T-helper 1 cell (primary cell): Measurements from ENCODE around the gene PPM1L.
"Not testable (repeated sequence)": the region's sequence is repeated elsewhere in the genome, so short reads cannot be mapped to it uniquely, and the experiment has no call there.

Experiments
- DNase-seq, 5 donors: peaks; one replicate each; pipeline ENCODE4 v3.0.0-alpha.2; 2012 to 2020

The PPM1L gene

DNA sequence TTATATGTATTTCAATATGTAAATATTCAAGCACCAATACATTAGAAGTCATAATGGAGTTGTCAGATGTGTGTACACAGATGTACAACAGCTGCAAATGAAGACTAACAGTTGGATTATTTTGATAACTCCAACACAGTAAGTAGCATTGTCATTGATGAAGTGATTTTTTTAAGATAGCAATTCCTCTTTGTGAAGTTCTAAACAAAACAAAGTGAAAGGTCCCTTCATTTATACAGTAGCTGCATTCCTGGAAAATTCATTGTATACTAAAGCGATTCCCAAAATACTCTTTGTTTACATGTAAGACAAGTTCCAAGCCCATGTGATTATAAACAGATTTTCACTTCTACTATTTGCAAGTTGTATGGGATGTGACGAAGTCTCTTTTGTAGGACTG, 234.4 kb downstream of the PPM1L start:
- no peak for DNase-seq

DNA sequence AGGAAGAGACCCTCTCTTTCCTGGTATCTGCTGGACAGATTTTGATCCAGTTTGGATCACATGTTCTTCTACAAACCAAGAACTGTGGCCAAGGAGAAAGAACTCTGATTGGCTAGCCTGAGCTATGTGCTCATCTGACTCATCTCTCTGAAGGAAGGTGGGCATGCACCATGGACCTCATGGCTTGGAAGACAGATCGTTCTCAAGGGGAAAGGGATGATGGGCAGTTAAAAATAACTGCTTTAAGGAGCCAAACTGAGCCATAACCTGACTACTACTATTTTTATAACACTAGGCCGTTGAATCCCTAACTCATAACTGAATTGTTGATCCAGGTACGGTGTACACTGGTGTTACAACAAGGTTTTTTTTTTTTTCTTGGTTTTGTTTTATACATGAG, 236.7 kb downstream of the PPM1L start:
- no peak for DNase-seq

DNA sequence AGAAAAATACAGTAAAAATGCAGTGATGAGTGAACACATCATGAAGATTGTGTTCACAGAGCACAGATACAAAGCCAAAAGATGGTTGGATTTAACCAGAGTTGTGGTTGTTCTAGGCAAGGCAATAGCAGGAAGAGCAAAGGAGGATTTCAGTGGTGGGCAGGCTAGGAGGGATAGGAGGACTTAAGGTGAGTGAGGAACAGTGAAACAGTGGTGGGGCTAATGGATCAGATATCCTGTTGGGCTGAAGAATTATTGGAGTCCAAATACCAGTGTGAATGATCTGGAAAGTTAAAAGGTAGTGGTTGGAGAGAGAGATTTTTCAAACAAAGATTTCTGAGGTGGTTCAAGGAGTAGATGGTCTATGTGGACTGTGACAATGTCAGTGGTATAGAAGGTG, 240.8 kb downstream of the PPM1L start:
- no peak for DNase-seq

DNA sequence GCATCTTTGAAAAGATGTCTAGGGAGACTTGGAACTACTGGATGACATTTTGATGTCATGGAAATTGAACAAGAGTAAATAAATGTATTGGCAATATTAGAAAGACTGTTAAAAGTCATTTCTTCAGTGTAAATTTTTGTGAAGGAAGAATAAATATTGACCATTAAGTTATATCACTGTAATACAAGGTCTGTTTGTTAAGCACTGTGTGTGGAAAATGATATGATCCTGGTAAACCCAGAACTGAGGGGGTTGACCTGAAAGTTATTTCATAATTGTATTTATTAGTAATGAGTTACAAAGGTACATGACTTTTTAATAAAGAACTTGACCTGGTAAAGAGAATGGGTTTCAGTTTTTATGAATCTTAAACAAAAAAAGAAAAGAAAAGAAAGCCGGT, 242.6 kb downstream of the PPM1L start:
- no peak for DNase-seq

DNA sequence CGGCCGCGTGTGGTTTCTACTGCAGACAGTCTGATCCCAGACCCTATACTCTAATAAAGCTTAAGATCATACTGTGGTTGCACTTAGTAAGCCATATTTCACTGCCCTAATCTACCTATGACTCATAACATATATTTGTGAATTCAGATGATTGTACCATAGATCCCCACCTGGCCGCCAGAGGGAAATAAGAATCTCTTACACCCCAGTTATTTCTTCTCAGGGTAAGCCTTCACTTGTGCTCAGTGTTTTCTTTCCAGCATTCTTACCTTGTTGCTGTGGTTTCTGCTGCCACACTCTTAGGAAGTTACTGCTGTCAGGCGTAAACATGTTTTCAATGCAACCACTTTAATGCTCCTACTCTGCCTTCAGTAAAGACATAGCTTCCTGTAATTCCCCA, 243.2 kb downstream of the PPM1L start:
- DNase-seq: no peak

DNA sequence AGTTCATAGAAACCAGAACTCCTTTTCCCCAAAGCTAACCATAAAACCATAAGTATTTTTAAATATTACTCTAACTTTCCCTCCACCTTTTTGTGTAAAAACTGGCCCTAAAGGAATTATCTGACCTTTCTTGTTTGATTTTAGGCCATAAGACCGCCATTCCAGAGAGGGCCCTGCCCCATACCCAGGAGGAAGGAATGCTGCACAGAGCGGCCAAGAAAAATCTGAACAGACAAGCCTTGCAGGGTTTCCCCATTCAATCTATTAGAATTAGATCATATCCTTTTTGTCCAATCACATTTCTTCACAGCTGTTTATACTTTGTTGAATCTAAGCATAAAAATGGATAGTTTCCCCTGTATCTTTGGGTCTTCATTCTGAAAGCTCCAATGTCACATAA, 252.1 kb downstream of the PPM1L start:
- no peak for DNase-seq

DNA sequence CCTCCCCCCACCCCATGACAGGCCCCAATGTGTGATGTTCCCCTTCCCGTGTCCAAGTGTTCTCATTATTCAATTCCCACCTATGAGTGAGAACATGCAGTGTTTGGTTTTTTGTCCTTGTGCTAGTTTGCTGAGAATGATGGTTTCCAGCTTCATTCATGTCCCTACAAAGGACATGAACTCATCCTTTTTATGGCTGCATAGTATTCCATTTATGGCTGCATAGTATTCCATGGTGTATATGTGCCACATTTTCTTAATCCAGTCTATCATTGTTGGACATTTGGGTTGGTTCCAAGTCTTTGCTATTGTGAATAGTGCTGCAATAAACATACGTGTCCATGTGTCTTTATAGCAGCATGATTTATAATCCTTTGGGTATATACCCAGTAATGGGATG, 254.1 kb downstream of the PPM1L start:
- not testable (repeated sequence) for DNase-seq

DNA sequence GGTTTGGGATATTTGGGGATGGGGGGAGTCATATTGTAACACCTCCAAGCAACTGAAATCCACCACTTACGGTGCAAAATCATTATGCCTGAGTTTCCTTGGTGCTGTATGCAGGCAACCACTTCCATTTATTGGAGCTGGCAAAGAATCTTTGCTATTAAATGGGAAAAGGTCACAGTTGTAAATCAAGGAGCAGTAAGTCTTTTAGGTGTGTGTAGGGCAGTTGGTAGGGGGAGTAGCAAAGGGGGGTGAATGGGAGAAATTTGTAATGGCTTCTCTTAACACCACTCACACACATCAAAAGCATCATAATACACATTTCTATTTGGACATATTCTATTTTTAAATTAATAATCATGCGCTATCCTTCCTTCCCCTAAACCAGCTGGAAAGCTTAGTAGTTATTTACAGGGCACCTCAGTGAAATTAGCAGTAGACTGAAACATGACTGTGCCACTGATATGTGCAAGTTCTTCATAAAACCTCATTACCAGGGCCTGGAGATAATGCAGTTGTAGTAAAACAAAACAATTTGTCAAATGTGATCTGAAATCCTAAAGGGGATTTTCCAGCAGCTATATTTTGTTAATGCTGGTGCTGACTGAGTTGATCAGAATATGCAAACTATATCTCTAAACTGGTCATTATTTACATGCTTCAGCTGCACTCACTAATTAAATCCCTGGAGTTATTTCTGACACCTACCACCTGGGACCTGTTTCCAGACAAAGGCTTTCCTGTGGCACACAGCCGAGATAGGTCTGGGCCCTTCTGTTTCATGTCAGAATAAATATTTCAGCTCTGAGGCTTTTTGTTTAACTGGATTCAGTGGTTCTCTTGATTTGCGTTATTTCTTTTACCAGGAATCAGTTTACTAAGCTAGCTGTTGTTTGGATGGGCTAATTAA, 259.1 kb downstream of the PPM1L start:
- DNase-seq: no peak

DNA sequence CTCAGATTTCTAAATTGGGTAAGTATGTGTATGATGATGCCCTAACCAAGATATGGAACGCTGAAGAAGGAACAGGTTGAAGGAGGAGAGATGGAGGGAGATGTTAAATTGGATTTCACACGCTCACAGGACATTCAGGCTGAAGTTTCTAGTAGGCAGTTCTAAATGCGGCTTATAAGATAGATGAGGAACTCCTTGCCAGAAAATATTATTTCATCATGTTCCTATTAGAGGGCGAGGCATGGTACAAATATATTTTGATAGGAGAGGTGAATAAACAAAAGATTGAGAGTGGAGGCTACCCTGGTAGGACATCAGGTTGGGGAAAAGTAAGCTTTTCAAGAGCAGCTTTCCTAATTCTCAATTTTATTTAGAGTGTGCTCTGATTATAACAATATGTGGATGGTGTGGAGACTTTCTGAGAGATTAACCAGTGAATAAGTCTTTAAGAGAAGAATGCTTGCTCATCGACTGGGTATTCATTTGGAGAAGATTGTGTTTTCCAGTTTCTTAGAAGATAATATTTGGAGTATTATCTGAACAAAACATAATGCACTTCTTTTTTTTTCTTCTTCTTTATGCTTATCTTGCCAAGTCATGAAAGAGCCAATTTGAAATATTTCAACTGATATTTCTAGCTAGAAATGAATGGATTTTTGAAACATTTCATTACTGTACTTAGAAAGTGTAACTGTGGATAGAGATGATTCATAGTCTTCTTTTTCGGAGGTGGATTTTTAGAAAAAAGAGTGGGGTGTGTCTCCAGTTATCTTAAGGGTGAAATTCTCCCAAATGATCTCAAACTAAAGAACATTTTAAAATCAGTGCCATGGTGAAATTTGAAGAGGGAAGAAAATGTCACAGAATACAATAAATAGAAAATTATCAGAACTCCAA, 260.6 kb downstream of the PPM1L start:
- no peak for DNase-seq

DNA sequence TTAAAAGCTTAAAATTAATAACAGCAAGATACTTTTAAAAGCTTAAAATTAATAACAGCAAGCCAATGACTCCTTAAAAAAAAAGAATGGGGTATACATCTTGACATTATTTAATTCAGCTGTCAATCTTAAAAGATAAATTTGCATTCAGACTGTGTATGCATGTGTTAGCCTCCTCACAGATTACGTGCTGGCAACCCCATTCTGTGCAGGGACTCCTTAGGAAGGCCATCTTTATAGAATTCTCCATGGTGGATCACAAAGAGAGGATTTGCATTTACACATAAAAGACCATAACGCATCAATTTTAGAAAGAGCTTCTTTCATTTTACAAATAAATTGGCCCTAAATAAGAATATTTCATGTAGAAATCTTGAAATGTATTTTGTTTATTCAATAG, 261.9 kb downstream of the PPM1L start:
- no peak for DNase-seq

DNA sequence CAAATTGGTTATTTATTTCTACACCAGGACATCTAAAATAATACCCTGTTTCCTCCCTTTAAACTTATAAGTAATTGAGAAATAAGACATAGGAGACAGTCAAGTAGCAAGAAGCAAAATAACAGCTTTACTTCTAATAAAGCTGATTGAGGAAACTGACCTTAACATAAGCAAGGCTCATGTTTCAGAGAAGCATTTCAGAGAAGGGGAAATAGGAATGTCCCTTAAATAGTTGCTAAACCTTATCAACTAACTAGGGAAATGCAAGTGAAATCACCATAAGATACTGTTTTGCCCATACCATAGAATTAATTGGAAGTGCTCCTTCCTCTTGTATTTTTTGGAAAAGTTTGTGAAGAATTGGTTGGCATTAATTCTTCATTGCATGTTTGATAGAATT, 264.2 kb downstream of the PPM1L start:
- DNase-seq: no peak

DNA sequence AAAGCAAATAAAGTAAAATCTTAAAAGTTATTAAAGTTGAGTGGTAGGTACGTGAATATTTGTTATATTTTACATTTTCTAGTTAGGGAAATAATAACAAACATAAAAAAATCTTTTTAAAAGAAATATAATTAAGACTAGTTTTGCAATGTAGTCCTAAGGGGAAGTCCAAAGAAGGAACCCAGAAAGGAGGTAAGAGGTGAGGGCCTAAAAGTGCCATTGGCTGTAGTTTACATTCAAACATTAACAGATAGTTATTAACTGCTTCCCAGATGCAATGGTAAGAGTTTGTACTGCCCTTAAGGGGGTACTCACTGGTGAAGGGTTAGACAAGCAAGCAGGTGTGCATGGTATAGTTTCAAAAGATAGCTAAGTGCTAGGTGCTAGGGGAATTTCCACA, 269.9 kb downstream of the PPM1L start:
- no peak for DNase-seq

DNA sequence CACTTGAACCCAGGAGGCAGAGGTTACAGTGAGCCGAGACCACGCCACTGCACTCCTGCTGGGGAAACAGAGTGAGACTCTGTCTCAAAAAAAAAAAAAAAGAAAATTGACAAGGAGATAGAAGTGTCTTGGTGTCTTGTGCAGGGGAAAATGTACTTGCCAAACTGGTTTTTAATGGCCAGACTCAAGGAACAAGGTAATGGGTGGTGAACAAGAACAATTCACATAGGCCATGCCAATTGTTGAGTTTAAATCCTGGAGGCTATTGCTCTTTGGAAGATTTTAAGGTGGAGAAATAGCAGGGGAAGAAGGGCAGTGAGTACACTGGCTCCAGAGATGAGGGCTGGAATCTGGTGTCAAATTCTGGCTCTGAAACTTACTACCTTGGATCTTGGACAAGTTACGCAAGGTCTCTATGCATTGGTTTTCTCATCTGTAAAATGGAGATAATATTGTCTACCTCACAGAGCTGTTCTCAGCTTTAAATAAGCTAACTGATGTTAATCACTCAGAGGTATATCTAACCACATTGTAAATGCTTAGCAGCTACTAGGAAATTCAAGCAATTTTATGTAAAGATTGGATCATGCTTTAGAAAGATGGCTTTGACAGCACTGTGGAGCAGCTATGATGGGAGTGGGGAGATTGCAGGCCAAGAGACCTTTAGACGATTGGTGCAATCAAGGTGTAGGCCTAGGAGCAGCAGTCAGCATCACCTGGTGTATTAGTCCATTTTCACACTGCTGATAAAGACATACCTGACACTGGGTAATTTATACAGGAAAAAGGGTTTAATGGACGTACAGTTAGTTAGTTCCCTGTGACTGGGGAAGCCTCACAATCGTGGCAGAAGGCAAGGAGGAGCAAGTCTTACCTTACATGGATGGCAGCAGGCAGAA, 270.8 kb downstream of the PPM1L start:
- no peak for DNase-seq

DNA sequence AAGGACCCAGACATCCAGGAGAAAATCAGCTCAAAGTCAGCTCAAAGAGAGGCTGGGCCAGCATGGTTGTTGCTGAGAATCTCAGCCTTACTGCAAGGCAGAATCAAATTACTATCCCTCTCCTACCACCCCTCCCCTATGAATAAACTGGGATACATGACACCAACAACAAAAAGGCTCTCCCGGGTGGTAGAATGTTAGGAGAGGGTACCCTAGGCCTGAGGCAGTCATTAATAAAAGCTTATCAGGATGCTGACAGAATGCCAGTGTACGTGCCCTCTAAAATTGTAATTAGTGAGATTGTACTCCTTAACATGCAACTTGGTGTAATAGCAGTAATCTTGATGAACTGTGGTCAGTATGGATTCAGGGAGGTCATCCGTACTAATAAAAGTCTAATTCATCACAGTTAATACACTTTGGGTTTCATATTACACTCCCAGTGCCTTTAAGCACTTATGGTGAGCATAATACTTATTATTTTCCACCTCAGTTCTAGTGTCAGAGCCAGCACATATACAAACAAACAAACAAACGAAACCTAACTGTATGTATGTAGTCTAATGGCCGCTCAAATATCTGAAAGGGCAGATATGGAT, 272.6 kb downstream of the PPM1L start:
- no peak for DNase-seq

DNA sequence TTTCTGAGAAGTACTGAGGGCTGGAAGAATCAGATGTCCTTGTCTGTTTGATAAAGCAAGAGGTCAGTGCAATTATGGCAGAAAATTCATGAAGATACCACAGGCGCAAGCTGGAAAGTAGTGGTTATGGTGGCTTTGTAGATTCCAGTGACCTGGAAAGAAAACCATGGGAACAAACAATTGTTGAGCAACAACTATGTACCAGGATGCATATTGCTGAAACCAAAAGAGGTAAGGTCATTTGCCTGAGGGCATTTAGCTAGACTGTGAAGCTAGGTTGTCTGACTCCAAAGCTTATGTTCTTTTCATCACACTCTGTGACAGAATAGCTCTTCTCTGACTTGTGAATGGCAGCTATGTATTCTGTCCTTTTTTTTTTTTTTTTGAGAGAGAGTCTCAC, 275.1 kb downstream of the PPM1L start:
- DNase-seq: no peak

DNA sequence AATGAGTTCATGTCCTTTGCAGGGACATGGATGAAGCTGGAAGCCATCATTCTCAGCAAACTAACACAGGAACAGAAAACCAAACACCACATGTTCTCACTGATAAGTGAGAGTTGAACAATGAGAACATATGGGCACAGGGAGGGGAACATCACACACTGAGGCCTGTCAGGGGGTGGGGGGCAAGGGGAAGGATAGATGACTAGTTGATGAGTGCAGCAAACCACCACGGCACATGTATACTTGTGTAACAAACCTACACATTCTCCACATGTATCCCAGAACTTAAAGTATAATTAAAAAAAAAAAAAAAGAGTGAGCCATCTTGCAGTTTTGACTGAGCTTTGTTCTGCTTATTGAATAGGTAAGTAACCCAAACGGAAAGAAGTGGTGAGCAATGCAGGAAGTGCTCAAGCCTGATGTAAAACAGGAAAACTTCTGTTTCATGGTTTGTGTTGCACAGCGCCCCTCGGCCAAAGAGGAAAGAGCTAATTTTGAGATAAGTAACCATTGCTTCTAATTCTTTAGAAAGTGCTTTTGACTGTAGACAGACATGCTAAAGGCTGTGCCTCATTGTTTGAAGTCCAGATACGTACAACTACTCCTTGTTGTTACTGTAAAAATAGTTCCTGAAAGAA, 279.0 kb downstream of the PPM1L start:
- peak in 1 of 5 donors; percentile 72 for DNase-seq

DNA sequence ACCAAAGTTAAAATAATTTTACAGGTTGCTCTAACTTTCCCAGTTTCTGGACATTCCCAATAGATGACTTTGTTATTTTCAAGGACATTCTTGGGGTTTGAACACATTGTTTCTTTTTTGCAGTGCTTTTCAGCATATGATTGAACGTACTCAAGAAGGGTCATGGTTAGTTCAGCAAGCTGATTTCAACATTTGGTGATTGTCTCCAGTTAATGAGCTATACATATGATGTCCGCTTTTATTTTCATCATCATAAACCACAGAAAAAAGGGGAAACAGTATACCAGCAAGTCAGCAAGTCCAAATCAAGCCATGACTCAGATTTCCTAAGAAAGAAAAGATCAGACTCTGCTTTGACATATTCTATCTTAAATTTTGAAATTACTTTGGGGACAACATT, 279.7 kb downstream of the PPM1L start:
- no peak for DNase-seq

DNA sequence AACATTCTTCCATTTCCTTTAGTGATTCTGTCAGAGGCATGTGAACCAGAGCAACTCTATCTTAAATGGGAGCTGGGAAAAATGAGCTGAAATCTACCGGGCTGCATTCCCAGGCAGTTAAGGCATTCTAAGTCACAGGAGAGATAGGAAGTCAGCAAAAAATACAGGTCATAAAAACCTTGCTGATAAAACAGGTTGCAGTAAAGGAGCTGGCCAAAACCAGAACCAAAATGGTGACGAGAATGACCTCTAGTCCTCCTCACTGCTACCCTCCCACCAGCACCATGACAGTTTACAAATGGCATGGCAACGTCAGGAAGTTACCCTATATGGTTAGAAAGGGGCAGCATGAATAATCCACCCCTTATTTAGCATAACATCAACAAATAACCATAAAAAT, 282.7 kb downstream of the PPM1L start:
- DNase-seq: no peak

DNA sequence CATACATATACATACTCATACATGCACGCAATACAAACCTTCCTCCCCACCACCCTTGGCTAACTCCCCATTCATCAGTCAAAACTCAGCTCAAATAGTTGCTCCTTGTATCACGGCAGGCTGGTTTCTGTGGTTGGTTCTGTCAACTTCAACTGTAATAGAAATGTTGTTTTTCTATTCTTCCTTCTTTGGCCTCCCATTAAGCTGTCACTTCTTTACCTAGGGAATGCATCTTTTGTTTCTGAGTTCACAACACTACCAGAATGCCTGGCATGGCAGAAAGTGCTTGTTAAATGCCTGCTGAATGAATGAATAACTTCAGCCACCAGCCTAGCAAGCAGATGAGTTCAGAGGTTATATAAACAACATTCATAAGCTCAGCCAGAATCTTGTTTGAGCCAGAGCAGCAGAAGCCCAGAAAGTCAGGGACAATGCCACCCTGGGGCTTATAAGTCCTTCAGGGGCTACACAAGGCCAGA, 286.0 kb downstream of the PPM1L start:
- DNase-seq: no peak

DNA sequence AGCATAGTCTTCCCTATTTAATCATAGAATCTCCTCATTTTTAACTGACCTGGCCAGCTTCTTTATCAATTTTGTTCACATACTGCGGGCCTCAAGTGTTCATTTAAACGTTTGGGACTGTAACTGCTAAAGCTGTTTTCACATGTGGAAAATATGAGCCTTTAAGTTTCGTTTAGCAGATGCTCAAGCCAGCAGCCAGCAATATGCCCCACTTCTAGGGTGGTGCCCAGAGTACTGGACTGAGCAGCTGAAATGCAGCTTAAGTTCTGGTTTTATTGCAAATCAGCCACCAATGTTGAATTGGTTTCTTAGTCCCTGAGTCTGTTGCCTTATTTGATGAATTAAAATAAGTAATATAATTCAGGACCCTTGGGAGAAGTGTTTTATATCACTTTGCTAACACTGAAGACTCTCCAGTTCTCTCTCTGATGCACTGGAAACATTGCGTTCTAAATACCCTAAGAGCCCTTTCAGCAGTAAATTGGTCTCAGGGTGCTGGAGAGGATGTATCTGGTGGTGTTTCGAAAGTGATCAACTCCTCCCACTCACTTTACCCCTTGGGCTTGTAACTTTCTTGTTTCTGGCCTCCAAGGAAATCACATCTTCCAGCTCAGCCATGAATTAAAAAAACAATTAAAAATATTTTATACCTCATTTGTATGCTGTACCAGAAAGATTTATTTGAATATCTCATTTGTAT, 287.5 kb downstream of the PPM1L start:
- no peak for DNase-seq

DNA sequence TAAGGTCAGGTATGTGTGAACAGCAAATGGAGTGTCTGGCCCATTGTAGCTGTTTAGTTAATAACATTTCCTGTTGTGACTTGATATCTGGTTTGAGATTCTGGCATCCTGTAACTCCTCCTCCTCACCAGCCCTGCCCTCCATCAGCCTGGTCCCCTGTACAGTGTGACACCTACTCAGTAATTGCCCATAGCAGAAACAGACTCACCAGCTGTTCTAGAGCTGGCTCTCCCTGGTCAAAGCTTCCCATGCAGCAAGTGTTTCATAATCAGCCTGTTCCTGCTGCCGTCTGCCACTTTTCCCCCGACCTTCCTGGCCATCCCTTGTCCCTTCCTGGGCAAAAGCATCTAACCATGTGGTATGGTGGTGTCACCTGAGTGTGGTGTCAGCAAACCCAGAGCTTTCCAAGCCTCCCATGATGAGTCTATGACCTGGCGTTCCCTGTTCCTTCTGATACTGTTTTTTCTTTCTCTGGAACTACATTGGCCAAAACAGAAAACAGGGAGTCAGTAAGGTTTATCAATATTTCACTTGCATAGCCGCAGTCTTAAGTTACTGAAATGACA, 293.7 kb downstream of the PPM1L start:
- DNase-seq: no peak
